HG02623 (cell line): Measurements from ENCODE around the gene PAFAH1B1.
"Not testable (repeated sequence)": the region's sequence is repeated elsewhere in the genome, so short reads cannot be mapped to it uniquely, and the experiment has no call there.

Experiments
- ATAC-seq: cut with Tn5 transposase; IDR thresholded peaks from one replicate; pipeline ENCODE4 v1.9.1; 2021; ENCODE audit warnings: moderate library complexity; ENCODE audit not compliant: unreplicated experiment

PAFAH1B1 gene

GRCh38 chr17:2688351-2689342 lies 95.2 kb downstream of the PAFAH1B1 start:
- ATAC-seq: no peak

GRCh38 chr17:2689411-2690164 lies 96.1 kb downstream of the PAFAH1B1 start:
- no peak for ATAC-seq

GRCh38 chr17:2690165-2691068 lies 97.0 kb downstream of the PAFAH1B1 start:
- ATAC-seq: no peak

- ATAC-seq: no peak
These were observed 97.8 kb downstream of the PAFAH1B1 start for GRCh38 chr17:2691069-2691871.

- no peak for ATAC-seq
These were observed 98.7 kb downstream of the PAFAH1B1 start for GRCh38 chr17:2691965-2692780.

DNA sequence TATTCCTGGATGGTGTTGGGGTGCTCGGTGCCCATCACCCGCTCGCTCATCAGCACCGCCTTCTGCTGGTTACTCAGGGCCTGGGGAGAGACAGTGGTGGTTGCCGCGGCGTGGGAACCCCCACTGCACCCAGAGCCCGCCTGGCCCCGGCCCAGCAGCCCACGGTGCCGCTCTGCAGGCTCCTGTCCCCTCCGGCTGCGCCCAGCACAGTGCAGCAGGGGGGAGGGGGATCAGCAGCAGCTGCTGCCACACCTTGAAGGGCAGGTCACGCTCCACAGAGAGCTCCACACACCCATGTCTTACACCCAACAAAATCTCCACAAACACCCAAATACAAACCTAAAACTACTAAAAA lies 99.3 kb downstream of the PAFAH1B1 start:
- no peak for ATAC-seq

- ATAC-seq: no peak
These were observed 100.3 kb downstream of the PAFAH1B1 start for GRCh38 chr17:2693561-2694380.

GRCh38 chr17:2694381-2695242 lies 101.2 kb downstream of the PAFAH1B1 start:
- no peak for ATAC-seq

DNA sequence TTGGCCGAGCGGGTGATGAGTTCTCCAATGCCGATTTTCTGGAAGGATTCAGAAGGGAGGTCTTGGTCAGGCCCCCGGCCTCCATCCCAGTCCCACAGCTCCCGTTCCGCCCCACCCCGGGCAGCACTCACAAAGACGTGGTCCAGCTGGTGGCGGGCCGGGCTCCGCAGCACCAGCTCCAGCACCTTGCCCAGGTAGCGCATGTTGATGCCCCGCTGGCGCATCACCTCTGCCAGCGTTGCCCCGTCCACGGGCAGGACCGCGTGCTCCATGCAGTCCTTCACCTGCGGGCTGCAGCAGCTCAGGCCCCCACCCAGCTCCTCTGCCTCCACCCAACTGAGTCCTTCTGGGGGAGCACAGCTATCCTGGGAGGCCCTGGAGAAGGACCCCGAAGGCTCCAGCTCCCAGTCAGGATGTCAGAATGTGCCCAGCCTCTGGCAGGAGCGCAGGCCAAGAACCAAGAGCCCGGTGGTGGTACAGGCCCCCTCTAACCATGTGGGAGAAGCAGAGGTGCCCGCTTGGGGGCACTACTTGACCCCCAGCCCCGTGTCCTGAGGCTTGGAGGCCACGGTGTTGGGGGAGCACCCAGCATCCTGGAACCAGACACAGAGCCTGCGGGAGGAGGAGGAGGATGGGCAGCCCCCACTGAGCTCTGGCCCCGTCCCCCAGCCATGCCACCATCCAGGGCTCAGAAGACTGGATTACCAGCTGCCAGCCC lies 101.9 kb downstream of the PAFAH1B1 start:
- ATAC-seq: no peak

GRCh38 chr17:2695961-2696760 lies 102.7 kb downstream of the PAFAH1B1 start:
- ATAC-seq: no peak

- no peak for ATAC-seq
These were observed 104.2 kb downstream of the PAFAH1B1 start for GRCh38 chr17:2697611-2698162.

DNA sequence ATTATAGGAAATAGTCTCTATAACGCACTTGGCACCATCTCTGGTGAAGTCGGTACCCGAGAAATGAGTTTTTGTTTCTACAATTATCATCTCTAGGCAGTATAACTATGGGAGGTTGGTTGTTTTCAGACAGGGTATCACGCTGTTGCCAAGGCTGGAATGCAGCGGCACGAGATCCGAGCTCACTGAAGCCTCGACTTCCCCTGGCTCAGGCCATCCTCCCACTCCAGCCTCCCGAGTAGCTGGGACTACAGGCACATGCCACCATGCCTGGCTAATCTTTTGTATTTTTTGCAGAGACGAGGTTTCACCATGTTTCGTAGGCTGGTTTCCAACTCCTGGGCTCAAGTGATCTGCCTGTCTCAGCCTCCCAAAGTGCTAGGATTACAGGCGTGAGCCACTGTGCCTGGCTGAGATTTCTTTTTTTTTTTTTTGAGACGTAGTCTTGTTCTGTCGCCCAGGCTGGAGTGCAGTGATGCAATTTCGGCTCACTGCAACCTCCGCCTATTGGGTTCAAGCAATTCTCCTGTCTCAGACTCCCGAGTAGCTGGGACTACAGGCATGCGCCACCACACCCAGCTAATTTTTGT lies 105.9 kb downstream of the PAFAH1B1 start:
- ATAC-seq: not testable (repeated sequence)

- no peak for ATAC-seq
These were observed 106.6 kb downstream of the PAFAH1B1 start for GRCh38 chr17:2700030-2700490.

DNA sequence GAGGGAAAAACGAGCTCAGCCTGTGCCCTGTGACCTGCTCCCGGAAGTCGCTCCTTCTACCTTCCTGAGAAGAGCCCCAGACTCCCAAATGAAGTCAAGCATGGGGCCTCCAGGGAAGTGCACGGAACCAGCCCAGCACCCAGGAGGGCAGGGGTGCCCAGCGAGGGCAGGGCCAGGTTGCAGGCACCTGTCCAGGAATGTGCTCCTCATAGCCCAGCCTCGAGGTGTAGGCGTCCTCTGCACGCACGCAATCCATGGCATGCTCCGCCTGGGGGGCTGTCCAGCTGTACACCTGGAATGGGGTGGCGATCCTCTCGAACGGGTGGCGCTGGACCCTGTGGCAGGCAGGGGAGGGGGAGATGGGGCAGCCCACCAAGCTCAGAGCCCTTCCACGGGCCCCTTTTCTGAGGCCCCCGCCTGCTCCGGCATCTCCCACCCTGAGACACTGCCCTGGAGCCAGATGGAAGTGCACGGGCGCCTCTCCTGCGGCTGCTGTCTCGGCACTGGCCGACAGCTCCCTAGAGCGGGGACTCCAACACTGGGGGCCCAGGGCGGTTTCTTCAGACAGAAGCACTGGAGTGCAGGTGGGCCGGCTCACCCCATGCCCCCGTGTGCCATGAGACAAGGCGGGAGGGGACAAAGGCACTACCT lies 107.2 kb downstream of the PAFAH1B1 start:
- ATAC-seq: no peak
